Endothelial cell of umbilical vein (primary cell): ENCODE data around the gene SP2.

Experiments used
- EZH2 ChIP-seq: IDR thresholded peaks from 2 replicates; pipeline ENCODE4 v1.6.1; 2012; ENCODE audit warnings: borderline replicate concordance, low read depth, mild to moderate bottlenecking, moderate library complexity, low read length, inconsistent platforms; ENCODE audit not compliant: severe bottlenecking
- FOS ChIP-seq: IDR thresholded peaks from 2 replicates; pipeline ENCODE4 v1.6.1; 2011; ENCODE audit warnings: mild to moderate bottlenecking, low read length, moderate library complexity, borderline replicate concordance; ENCODE audit not compliant: insufficient read depth
- MAX ChIP-seq: IDR thresholded peaks from 2 replicates; pipeline ENCODE4 v1.6.1; 2011; ENCODE audit not compliant: insufficient read depth, insufficient read length
- POLR2AphosphoS5 ChIP-seq: IDR thresholded peaks from 2 replicates; pipeline ENCODE4 v1.6.1; 2012; ENCODE audit warnings: low read depth, mild to moderate bottlenecking, control low read depth, low read length, moderate library complexity; ENCODE audit not compliant: insufficient read depth
- TF ChIP-seq, protein P1 (sequence below), 2 donors: IDR thresholded peaks; 1 replicate in 1 of 2; 2 replicates in 1 of 2; pipeline ENCODE4 v1.5.1; 2011; ENCODE audit warnings: low read length in 2 of 2, mild to moderate bottlenecking in 2 of 2, moderate library complexity in 2 of 2, control low read depth in 1 of 2, inconsistent platforms in 1 of 2, low read depth in 1 of 2; ENCODE audit not compliant: insufficient read depth in 1 of 2; ENCODE audit errors: extremely low read depth in 1 of 2

DNA sequence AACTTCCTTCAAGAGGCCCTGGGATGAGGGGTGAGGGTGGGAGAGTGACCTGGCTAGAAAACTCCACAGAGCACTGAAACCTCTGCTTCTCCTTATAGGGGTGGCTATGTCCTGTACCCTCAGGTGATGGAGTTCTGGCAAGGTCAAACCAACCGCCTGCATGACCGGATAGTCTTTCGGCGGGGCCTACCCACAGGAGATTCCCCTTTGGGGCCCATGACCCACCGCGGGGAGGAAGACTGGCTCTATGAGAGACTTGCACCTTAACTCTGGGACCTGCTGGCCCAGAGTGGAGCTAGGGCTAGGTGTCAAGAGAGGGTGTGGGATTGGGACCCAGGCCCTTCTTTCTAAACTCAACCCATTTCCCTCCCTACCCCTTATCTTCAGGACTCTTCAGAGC, 50.5 kb downstream of the SP2 start:
- TF ChIP-seq, protein P1, sequence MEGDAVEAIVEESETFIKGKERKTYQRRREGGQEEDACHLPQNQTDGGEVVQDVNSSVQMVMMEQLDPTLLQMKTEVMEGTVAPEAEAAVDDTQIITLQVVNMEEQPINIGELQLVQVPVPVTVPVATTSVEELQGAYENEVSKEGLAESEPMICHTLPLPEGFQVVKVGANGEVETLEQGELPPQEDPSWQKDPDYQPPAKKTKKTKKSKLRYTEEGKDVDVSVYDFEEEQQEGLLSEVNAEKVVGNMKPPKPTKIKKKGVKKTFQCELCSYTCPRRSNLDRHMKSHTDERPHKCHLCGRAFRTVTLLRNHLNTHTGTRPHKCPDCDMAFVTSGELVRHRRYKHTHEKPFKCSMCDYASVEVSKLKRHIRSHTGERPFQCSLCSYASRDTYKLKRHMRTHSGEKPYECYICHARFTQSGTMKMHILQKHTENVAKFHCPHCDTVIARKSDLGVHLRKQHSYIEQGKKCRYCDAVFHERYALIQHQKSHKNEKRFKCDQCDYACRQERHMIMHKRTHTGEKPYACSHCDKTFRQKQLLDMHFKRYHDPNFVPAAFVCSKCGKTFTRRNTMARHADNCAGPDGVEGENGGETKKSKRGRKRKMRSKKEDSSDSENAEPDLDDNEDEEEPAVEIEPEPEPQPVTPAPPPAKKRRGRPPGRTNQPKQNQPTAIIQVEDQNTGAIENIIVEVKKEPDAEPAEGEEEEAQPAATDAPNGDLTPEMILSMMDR (IDR thresholded peaks at IDR 0.05; ENCODE audit: extremely low read depth in 1 of 2, insufficient read depth in 1 of 2, low read depth in 1 of 2, low read length in 2 of 2) = no peak
- TF ChIP-seq POLR2AphosphoS5 (no peak), MAX (no peak), FOS (no peak), EZH2 (no peak)
